HG02678 (cell line): ENCODE data around the gene CFAP68.
"Not testable (repeated sequence)": the region's sequence is repeated elsewhere in the genome, so short reads cannot be mapped to it uniquely, and the experiment has no call there.

Experiments
- ATAC-seq: cut with Tn5 transposase; IDR thresholded peaks from one replicate; pipeline ENCODE4 v1.9.1; 2021; ENCODE audit warnings: mild to moderate bottlenecking, moderate library complexity; ENCODE audit not compliant: unreplicated experiment

CFAP68 gene

DNA sequence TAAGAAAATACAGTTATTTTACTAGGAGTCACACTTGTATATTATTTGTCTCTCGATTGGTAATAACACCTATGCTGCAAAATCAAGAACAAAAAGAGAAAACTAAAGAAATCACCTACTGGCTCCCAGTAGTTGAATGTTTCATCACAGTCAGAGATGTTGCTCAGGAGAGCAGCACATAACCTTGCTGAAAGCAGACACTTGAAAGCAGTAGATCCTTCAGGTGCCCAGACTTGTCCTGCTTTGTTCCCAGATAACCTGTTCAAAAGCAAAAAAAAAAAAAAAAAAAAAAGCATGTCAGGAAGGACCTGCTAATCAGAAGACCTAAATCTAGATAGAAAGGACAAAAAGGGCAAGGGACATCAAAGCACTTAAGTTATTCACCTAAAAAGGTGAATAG lies 9.2 kb upstream of the CFAP68 start:
- no peak for ATAC-seq

GRCh38 chr11:111870522-111870885 lies 8.8 kb upstream of the CFAP68 start:
- ATAC-seq = peak; percentile 19

DNA sequence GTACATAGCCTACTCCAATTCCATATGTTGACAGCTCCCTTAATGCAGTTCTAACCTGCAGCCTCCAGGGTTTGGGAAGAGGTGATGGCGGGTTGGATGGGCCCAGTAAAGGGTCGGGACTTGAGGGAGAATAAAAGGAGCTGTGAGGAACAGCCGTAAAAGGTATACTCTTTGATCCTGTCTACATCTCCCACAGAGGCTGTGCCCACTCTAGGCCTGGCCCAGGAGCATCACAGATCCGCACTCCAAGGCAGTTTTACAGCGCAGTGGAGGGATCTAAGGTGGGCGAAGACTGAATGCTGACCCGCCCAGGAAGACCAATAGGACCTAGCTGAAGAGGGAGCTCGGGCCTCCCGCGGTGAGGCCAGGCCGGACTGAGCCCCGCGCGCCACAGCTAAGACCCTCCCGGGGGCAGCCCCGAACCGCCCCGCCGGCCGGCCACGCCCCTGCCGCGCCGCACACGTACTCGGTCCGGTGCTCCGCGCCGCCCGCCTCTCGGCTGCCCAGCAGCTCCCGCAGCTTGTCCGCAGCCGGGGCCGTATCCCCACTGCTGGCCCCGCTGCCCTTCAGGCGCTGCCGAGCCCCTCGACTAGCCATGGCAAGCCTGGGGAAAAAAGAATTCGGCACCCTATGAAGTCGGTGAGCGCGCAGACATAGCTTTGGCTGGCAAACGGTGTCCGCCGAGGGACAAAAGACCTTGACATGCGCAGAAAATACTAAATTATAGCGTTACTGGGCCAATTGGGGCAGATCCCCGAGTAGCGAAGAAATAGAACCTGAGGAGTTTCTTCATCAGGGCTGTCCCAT lies 8.3 kb upstream of the CFAP68 start, which contains the start of gene ALG9:
Gene ALG9 (minus strand): TSS at position 696 of the 807 bp plus-strand sequence. CDS start 99 bp downstream, at position 597.
- ATAC-seq = peak; percentile 88

- no peak for ATAC-seq
These were observed 7.6 kb upstream of the CFAP68 start for GRCh38 chr11:111871693-111872161.

DNA sequence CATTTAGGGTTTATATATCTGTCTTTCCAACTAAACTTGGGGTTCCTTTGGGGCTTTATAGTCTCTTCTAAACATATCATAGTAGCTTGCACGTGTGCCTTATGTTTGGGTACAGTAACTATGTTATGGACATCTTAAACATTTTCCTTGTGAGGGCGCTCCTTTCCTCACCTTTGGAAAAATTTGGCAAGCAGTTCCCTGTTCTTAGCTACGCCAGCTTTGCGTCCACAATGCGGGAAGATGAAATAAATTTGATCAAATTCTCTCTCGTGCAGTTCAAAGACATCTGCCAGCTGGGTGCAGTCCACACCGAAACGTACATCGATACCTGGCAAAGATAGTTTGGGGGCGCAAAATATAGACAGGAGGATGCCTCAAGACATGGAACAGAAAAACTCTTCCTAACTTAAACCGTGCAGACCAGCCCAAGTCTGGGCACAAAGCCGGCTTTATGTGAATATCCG lies 924 bp upstream of the CFAP68 start:
- ATAC-seq = peak; percentile 11

- ATAC-seq = no peak
These were observed 258 bp downstream of the CFAP68 start for GRCh38 chr11:111879637-111879960.

DNA sequence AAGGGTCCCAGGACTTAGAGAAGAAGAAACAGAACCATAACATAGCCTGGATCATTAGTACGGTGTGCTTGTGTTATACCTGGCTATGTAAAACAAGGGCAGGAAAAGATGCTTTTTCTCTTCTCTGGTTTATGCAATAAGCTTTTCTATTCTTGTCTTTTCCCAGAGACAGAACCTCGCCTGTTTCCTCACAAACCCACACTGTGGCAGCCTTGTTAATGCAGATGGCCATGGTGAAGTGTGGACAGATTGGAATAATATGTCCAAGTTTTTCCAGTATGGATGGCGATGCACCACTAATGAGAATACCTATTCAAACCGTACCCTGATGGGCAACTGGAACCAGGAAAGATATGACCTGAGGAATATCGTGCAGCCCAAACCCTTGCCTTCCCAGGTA lies 2.9 kb downstream of the CFAP68 start:
- ATAC-seq = no peak

DNA sequence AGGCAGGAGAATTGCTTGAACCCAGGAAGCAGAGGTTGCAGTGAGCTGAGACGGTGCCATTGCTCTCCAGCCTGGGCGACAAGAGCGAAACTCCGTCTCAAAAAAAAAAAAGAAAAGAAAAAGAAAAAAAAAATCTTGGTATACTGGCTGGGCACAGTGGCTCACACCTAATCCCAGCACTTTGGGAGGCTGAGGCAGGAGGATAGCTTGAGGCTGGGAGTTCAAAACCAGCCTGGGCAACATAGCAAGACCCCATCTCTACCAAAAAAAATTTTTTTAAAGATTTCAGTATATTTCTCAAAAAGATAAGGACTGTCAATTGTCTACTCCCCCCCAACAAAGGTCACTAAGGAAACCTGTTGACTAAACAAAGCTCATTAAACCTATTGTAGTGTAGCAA lies 5.7 kb downstream of the CFAP68 start:
- not testable (repeated sequence) for ATAC-seq

- no peak for ATAC-seq
These were observed 6.7 kb downstream of the CFAP68 start for GRCh38 chr11:111886032-111886431.

GRCh38 chr11:111886844-111887243 lies 7.5 kb downstream of the CFAP68 start:
- no peak for ATAC-seq

DNA sequence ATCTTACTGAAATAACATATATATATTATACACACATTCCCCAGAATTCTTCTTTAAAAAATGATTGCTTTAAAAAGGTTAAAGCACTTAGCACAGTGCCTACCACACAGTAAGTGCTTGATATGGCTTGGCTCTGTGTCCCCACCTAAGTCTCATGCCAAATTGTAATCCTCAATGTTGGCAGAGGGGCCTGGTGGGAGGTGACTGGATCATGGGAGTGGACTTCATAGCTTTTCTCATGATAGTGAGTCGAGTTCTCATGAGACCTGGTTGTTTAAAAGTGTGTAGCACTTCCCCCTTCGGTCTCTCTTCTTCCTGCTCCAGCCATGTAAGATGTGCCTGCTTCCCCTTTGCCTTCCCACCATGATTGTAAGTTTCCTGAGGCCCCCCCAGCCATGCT lies 26.1 kb downstream of the CFAP68 start:
- no peak for ATAC-seq

DNA sequence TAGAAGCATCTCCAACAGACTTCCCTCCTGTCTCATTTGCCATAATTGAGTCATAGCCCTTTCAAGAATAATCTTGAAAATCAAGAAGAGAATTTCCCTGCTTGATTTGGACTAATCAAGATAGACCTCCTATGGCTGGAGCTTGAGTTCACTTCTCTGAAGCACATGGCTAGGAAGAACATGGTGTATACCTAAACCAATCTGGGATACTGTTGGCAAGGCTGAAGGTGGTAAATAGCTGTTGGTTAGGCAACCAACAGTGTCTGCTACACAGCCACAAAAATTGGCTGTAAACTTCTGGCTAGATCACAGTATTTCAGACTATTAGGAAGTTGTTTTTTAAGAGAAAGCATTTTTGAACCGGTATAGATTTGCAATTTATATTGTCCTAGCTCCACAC lies 27.3 kb downstream of the CFAP68 start:
- no peak for ATAC-seq

DNA sequence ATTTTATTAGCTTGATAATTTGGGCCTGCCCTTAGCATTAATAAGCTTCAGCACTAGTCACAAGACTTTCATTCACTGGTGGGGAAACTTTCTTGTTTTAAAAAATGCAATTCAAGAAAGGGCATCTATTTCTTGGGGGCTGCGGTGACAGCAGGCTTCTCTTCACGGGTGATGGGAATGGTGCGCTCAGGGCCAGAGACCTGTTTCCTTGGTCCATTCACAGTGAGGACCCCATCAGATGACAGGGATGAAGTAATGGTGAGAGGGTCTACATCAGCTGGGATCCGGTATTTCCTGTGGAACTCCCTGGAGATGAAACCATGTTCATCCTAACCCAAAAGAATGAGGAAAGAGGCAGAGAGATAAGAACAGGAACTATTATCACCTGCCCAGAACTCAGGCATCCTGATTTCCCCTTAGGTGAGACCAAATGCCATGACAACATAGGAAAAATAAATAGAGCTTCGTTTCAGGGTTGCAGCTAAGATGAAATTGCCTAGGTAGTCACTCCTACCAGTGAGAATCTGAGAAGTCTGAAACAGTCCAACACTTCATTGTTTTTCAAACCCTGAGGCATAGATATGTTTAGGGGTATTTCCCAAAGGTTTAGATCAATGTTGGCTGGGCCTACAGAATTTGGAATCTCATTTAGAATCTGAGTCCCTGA lies 29.4 kb downstream of the CFAP68 start:
- no peak for ATAC-seq

DNA sequence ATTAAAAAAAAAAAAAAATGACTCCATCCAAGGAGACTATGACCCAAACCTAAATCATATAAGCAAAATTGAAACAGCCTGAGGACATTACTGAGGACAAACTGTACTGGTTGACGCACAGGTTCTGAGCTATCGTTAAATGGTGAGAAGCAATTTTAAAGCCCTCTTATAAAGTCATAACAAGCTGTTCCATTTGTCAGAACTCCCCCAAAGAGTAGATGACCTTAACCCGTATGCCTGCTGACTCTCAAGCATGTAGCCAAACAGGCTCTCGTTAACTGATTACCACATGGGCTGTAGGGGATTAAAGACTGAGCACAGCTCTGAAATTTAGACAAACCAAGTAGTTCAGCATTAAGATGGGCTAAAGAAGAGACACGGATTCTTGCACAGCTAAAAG lies 30.0 kb downstream of the CFAP68 start:
- no peak for ATAC-seq

GRCh38 chr11:111910676-111911562 lies 31.6 kb downstream of the CFAP68 start:
- no peak for ATAC-seq

DNA sequence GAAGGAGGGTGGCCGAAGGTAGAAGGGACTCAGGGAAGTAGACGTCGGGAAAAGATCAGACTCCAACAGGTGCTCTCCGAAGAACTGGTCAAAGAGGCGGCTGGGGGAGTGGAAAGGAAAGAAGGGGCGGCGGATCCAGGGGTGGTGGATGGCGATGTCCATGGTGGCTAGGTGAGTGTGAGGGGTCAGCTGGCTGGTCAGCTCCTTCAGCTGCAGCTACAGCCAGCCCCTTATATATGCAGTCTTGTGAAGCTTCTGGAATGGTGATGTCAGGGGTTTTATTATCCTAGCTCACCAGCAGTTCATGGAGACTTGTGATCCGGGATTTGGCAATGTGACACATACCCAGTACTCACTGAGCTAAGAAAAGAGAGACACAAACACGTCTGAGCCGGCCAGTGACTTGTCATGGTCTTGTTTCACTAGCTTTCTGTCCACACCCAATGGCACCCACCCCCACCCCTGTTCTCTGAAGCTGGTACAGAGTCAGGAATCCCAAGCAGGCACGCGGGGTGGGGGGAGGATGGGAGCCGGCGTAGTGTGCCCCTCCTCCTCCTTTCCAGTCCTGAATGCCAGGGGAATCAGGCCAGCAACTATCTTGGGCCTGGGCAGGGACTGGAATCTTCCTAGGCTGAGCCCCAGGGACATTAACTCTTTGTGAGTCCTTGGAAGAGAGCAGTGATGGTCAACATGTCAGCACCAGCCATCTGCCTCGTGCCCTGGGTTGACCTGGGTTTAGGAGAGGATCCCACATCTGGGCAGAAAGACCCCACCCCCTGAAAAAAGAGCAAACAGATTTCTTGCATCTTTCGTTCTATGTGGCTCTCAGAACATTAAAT lies 32.4 kb downstream of the CFAP68 start, which contains the start of gene CRYAB:
Gene CRYAB (minus strand): TSS at position 208 of the 839 bp plus-strand sequence. CDS start 46 bp downstream, at position 162.
- ATAC-seq = no peak

DNA sequence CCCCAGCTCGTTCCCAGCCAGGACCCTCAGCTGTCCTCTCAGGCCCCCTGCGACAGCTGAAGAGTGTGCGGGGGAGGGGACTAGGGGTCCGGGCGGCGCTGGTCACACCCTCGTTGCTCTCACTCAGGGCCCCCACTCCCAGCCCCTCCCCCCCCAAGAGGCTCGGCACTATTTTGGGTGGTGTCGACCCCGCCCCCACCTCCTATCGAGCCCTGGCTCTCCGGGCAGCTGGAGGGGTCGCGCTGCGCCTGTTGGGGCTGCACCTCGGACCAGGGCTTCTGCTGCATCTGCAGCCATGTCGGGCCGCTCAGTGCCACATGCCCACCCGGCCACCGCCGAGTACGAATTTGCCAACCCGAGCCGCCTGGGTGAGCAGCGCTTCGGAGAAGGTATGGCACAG lies 33.2 kb downstream of the CFAP68 start, which contains the start of gene HSPB2:
Gene HSPB2 (plus strand): TSS at position 200 of the 400 bp plus-strand sequence. CDS start 96 bp downstream, at position 296.
- no peak for ATAC-seq

GRCh38 chr11:111913031-111913861 lies 33.9 kb downstream of the CFAP68 start:
- no peak for ATAC-seq

DNA sequence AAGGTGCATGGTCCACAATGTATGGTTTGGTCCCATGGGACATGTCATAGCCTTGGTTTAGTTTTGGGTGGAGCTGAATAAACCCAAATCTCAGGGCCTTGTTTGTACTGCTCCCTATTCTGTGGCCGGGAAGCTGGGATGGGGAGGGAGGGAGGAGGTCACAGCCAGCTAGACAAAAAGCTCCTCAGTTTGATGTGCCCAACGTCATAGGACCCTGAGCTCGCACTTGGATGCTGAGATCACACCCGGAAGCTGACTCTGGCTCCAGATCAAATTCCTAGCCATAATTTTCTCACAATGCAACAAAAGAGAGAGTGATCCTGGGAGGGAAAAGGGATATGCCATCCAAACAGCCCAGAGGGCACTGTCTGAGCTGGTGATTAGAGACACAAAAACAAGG lies 34.7 kb downstream of the CFAP68 start:
- ATAC-seq = no peak
